ENCODE data around the gene LRP8.

LRP8 gene

GRCh38 chr1:53266038-53266437 lies 61.8 kb downstream of the LRP8 start:
- DNase-seq (ENCODE audit: low read depth), result no peak
- H3K4me3 ChIP-seq (ENCODE audit: low read depth, low read length), result no peak overlapping the region
- TF ChIP-seq CTCF (IDR thresholded peaks at IDR 0.05; ENCODE audit: low read depth, low read length, missing control alignments), result peak; percentile 31

GRCh38 chr1:53265581-53265980 lies 62.3 kb downstream of the LRP8 start:
- TF ChIP-seq CTCF (IDR thresholded peaks at IDR 0.05; ENCODE audit: low read depth, low read length, missing control alignments), result no peak
- no peak overlapping the region for H3K4me3 ChIP-seq (ENCODE audit: low read depth, low read length)
- DNase-seq (ENCODE audit: low read depth), result no peak

- no peak for TF ChIP-seq CTCF (IDR thresholded peaks at IDR 0.05; ENCODE audit: low read depth, low read length, missing control alignments)
- H3K4me3 ChIP-seq (ENCODE audit: low read depth, low read length), result no peak overlapping the region
- DNase-seq (ENCODE audit: low read depth), result no peak
These were observed 63.8 kb downstream of the LRP8 start for GRCh38 chr1:53264048-53264447.

GRCh38 chr1:53262000-53262399 lies 65.9 kb downstream of the LRP8 start:
- no peak overlapping the region for H3K4me3 ChIP-seq (ENCODE audit: low read depth, low read length)
- no peak for TF ChIP-seq CTCF (IDR thresholded peaks at IDR 0.05; ENCODE audit: low read depth, low read length, missing control alignments)
- DNase-seq (ENCODE audit: low read depth), result no peak

GRCh38 chr1:53260631-53261247 lies 67.1 kb downstream of the LRP8 start:
- no peak overlapping the region for H3K4me3 ChIP-seq (ENCODE audit: low read depth, low read length)
- TF ChIP-seq CTCF (IDR thresholded peaks at IDR 0.05; ENCODE audit: low read depth, low read length, missing control alignments), result no peak
- DNase-seq (ENCODE audit: low read depth), result no peak

- peak; percentile 26 for DNase-seq (ENCODE audit: low read depth)
- no peak for TF ChIP-seq CTCF (IDR thresholded peaks at IDR 0.05; ENCODE audit: low read depth, low read length, missing control alignments)
- no peak overlapping the region for H3K4me3 ChIP-seq (ENCODE audit: low read depth, low read length)
These were observed 67.9 kb downstream of the LRP8 start for GRCh38 chr1:53259932-53260331.

- no peak overlapping the region for H3K4me3 ChIP-seq (ENCODE audit: low read depth, low read length)
- TF ChIP-seq CTCF (IDR thresholded peaks at IDR 0.05; ENCODE audit: low read depth, low read length, missing control alignments), result no peak
- DNase-seq (ENCODE audit: low read depth), result no peak
These were observed 69.7 kb downstream of the LRP8 start for GRCh38 chr1:53258216-53258615.
